IMR-90 (cell line): ENCODE results near the gene SLC25A21. TPM values are rescaled to one million over a fixed set of nuclear protein-coding genes. Genes with fewer than 3 reads are reported as not detected.

Source experiments
- ATAC-seq: fragments of 200-7000 bp; cut with Tn5 transposase; 2 replicates; pipeline ENCODE4 v1.9.1; 2020; ENCODE audit warnings: low read depth, mild to moderate bottlenecking, moderate library complexity
- BruUV-seq: library from RNA; stranded (reverse); fragments of 400-500 nt; replicated peaks from 2 replicates; lab custom pipeline; 2021; lab: Mats Ljungman, UMichigan
- CTCF ChIA-PET: fragments of 300-600 bp; formaldehyde crosslinking; extraction: SDS; loops from one replicate; lab custom pipeline; 2021; ENCODE audit warnings: antibody characterized with exemption; lab: Yijun Ruan, JAX
- POLR2A ChIA-PET: fragments of 300-600 bp; sonication (Branson Sonifier 250); formaldehyde crosslinking; loops from one replicate; lab custom pipeline; 2022; ENCODE audit warnings: antibody characterized with exemption; ENCODE audit not compliant: unreplicated experiment; lab: Charles Lee
- DNase-seq: peaks from one replicate; pipeline ENCODE4 v3.0.0; 2013
- H2AFZ ChIP-seq: replicated peaks from 2 replicates; pipeline ENCODE3; 2013; ENCODE audit warnings: low read length, mild to moderate bottlenecking; ENCODE audit not compliant: poor library complexity
- H2AK5ac ChIP-seq: 2 replicates; pipeline ENCODE4 v1.6.1; 2013; ENCODE audit warnings: low read depth, low read length, inconsistent platforms
- H2AK9ac ChIP-seq: replicated peaks from 2 replicates; pipeline ENCODE3; 2013; ENCODE audit warnings: mild to moderate bottlenecking, low read depth, low read length, moderate library complexity; ENCODE audit not compliant: poor library complexity
- H2BK120ac ChIP-seq: 2 replicates; pipeline ENCODE4 v1.6.1; 2013; ENCODE audit warnings: low read depth, low read length, inconsistent platforms
- H2BK15ac ChIP-seq: 3 replicates; pipeline ENCODE4 v1.6.1; 2013; ENCODE audit warnings: low read depth, low read length, inconsistent platforms
- H2BK20ac ChIP-seq: 2 replicates; pipeline ENCODE4 v1.6.1; 2013; ENCODE audit warnings: low read depth, mild to moderate bottlenecking, inconsistent platforms, low read length, moderate library complexity
- H2BK5ac ChIP-seq: 2 replicates; pipeline ENCODE4 v1.6.1; 2013; ENCODE audit warnings: mild to moderate bottlenecking, low read depth, low read length, inconsistent platforms; ENCODE audit not compliant: poor library complexity, severe bottlenecking
- H3K14ac ChIP-seq: replicated peaks from 2 replicates; pipeline ENCODE4 v1.6.1; 2013; ENCODE audit warnings: low read depth, low read length, inconsistent platforms
- H3K18ac ChIP-seq: 2 replicates; pipeline ENCODE4 v1.6.1; 2013; ENCODE audit warnings: low read depth, low read length, control low read depth
- H3K23ac ChIP-seq: 2 replicates; pipeline ENCODE4 v1.6.1; 2013; ENCODE audit warnings: low read depth, low read length, inconsistent platforms
- H3K27ac ChIP-seq: 2 replicates; pipeline ENCODE4 v1.5.1; 2013; ENCODE audit warnings: mild to moderate bottlenecking, control low read depth, low read length; ENCODE audit not compliant: insufficient read depth
- H3K27me3 ChIP-seq: 2 replicates; pipeline ENCODE4 v1.6.1; 2013; ENCODE audit warnings: low read length; ENCODE audit not compliant: control insufficient read depth, insufficient read depth
- H3K36me3 ChIP-seq: 2 replicates; pipeline ENCODE4 v1.6.1; 2013; ENCODE audit warnings: low read length, mixed read lengths; ENCODE audit not compliant: control insufficient read depth, insufficient read depth
- H3K4ac ChIP-seq: 2 replicates; pipeline ENCODE4 v1.6.1; 2013; ENCODE audit warnings: low read depth, low read length, inconsistent platforms
- H3K4me1 ChIP-seq: 2 replicates; pipeline ENCODE4 v1.6.1; 2013; ENCODE audit warnings: low read length, mixed read lengths; ENCODE audit not compliant: control insufficient read depth, insufficient read depth
- H3K4me2 ChIP-seq: 2 replicates; pipeline ENCODE4 v1.6.1; 2013; ENCODE audit warnings: low read depth, mild to moderate bottlenecking, control low read depth, low read length, moderate library complexity
- H3K4me3 ChIP-seq: 2 replicates; pipeline ENCODE4 v1.5.1; 2013; ENCODE audit warnings: low read depth, mild to moderate bottlenecking, control low read depth, low read length, moderate library complexity; ENCODE audit not compliant: insufficient read depth
- H3K56ac ChIP-seq: 2 replicates; pipeline ENCODE4 v1.6.1; 2013; ENCODE audit warnings: low read length, inconsistent platforms; ENCODE audit not compliant: insufficient read depth; ENCODE audit errors: extremely low read depth
- H3K79me1 ChIP-seq, 2 experiments: 2 replicates each; pipeline ENCODE4 v1.6.1; 2013; ENCODE audit warnings: low read length in 2 of 2, inconsistent platforms in 1 of 2, low read depth in 1 of 2
- H3K9ac ChIP-seq: 2 replicates; pipeline ENCODE4 v1.6.1; 2013; ENCODE audit warnings: low read depth, low read length, control low read depth
- H3K9me1 ChIP-seq: 2 replicates; pipeline ENCODE4 v1.6.1; 2013; ENCODE audit warnings: low read length, inconsistent platforms; ENCODE audit not compliant: insufficient read depth
- H3K9me3 ChIP-seq: 2 replicates; pipeline ENCODE4 v1.6.1; 2013; ENCODE audit warnings: low read length; ENCODE audit not compliant: control insufficient read depth, insufficient read depth
- H4K20me1 ChIP-seq: 2 replicates; pipeline ENCODE4 v1.6.1; 2013; ENCODE audit warnings: low read length, inconsistent platforms; ENCODE audit not compliant: insufficient read depth
- H4K5ac ChIP-seq: 2 replicates; pipeline ENCODE4 v1.6.1; 2013; ENCODE audit warnings: mild to moderate bottlenecking, low read depth, low read length, control low read depth
- H4K8ac ChIP-seq, 2 experiments: 2 replicates each; pipeline ENCODE4 v1.6.1; 2013; ENCODE audit warnings: low read depth in 2 of 2, low read length in 2 of 2, control low read depth in 1 of 2, inconsistent platforms in 1 of 2
- H4K91ac ChIP-seq: 2 replicates; pipeline ENCODE4 v1.6.1; 2013; ENCODE audit warnings: low read depth, low read length, inconsistent platforms; ENCODE audit not compliant: insufficient read depth
- FOS ChIP-seq: fragments of 150-350 bp; IDR thresholded peaks from 2 replicates; pipeline ENCODE4 v1.6.1; 2016; ENCODE audit warnings: low read depth, low read length
- MAZ ChIP-seq: IDR thresholded peaks from 2 replicates; pipeline ENCODE4 v1.6.1; 2012; ENCODE audit warnings: low read depth, mild to moderate bottlenecking, low read length, improper control_type of control experiment, moderate library complexity, borderline replicate concordance
- NFE2L2 ChIP-seq: fragments of 150-350 bp; IDR thresholded peaks from 2 replicates; pipeline ENCODE4 v1.6.1; 2016; ENCODE audit warnings: low read depth, mild to moderate bottlenecking, low read length
- RAD21 ChIP-seq: IDR thresholded peaks from 2 replicates; pipeline ENCODE4 v1.6.1; 2012; ENCODE audit warnings: low read length, improper control_type of control experiment
- USF2 ChIP-seq: fragments of 150-350 bp; IDR thresholded peaks from 2 replicates; pipeline ENCODE4 v1.6.1; 2017; ENCODE audit warnings: mild to moderate bottlenecking, antibody characterized with exemption, low read length, low read depth
- WGBS, 2 experiments: methylation state at CpG; one replicate each; pipeline versions ENCODE4 v1.1.5 to v1.1.7; 2013; ENCODE audit warnings: missing lambda C conversion rate in 2 of 2; ENCODE audit not compliant: insufficient read length in 1 of 2; ENCODE audit errors: extremely low coverage in 2 of 2; 5-methylcytosine and 5-hydroxymethylcytosine counted together
- dilution Hi-C: fragments of 300-500 bp; cut with HindIII; formaldehyde crosslinking; loops from one replicate; pipeline ENCODE4 v1.14.3; 2018; ENCODE audit warnings: low sequenced_read_pairs; ENCODE audit not compliant: unreplicated experiment
- in situ Hi-C: fragments of 300-500 bp; cut with MboI; formaldehyde crosslinking; loops from 3 replicates; pipeline ENCODE4 v1.14.3; 2019; ENCODE audit warnings: low sequenced_read_pairs, inconsistent platforms, mixed read lengths
- intact Hi-C: fragments of 100-400 bp; cut with micrococcal nuclease; formaldehyde crosslinking; loops from 2 replicates; pipeline ENCODE4 v1.10.0; 2022
- polyA plus RNA-seq, 3 experiments: library from polyadenylated mRNA; depleted of rRNA; stranded (reverse); fragments of >200 nt; gene quantifications; 2 replicates each; pipeline ENCODE4 v1.2.3, GENCODE V29; 2012; ENCODE audit warnings: low replicate concordance in 1 of 3
- total RNA-seq: library from RNA; depleted of rRNA; stranded (reverse); fragments of >200 nt; gene quantifications from 2 replicates; pipeline ENCODE4 v1.2.3, GENCODE V29; 2012
- TF ChIP-seq, protein P1 (sequence below): fragments of 150-350 bp; IDR thresholded peaks from 2 replicates; pipeline ENCODE4 v1.6.1; 2016; ENCODE audit warnings: low read depth, mild to moderate bottlenecking, low read length, moderate library complexity, borderline replicate concordance

SLC25A21 gene
- total and polyA plus RNA-seq, 2 of the 4 experiments (the other 2 are of a cell fraction) = 0.62 to 0.90 TPM

DNA sequence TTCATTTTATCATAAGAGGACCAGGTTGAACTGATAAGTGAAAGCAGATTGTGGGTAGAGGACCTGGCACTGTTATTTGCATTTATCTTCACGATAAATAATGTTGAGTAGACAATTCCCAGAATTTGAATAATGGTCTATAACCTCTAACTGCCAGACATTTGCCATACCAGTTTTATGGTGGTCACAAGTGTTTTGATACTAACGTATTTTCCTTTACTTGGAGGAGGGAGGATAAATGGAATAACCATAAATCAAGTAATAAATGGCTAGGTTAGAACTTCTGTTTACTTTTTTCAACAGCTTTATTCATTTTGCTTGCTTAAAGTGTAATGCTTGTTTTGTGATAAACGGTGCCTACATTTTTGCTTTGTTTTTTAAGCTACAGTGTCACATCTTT lies 501.3 kb downstream of the SLC25A21 start:
- Histone ChIP-seq H4K91ac (no peak overlapping the region), H3K79me1 (no peaks in the 10 kb centered on the region), H3K14ac (no peak overlapping the region), H3K4me1 (peaks cover 2% of the 10 kb centered on the region; the same call in 1 of the 2 replicates), H2BK15ac (no peak overlapping the region), H3K4me2 (no peak overlapping the region), H3K27ac (no peak overlapping the region), H3K36me3 (no peaks in the 10 kb centered on the region), H3K18ac (no peak overlapping the region), H3K56ac (no peak overlapping the region), H2BK5ac (no peak overlapping the region), H2AK9ac (no peak overlapping the region), H2BK20ac (no peak overlapping the region), H4K20me1 (no peaks in the 10 kb centered on the region), H2AK5ac (no peak overlapping the region), H2AFZ (no peak overlapping the region), H3K9me1 (no peaks in the 10 kb centered on the region), H3K23ac (no peak overlapping the region), H3K4me3 (no peak overlapping the region), H3K27me3 (peaks cover 16% of the 10 kb centered on the region), H2BK120ac (no peak overlapping the region), H4K5ac (no peak overlapping the region), H3K9me3 (peaks cover 4% of the 10 kb centered on the region), H4K8ac (no peak overlapping the region), H3K9ac (no peak overlapping the region), H3K4ac (no peak overlapping the region)
- POLR2A ChIA-PET = no interaction called here
- no peak for ATAC-seq
- in situ Hi-C loops (no loop called here), dilution Hi-C loops (no loop called here), intact Hi-C loops (no loop called here)
- DNase-seq = no peak
- CTCF ChIA-PET = interaction anchor here (1.0 kb wide), 1 partner anchor 16 kb away, joined by 3 read pairs; no protein-coding TSS in a partner anchor
- no TSS peak for BruUV-seq
- no CpG with 5 or more reads among the region's 3 CpGs for WGBS, 2 experiments
- no peak for TF ChIP-seq USF2
- TF ChIP-seq NFE2L2 = no peak
- no peak for TF ChIP-seq MAZ
- TF ChIP-seq FOS = no peak
- TF ChIP-seq, protein P1, sequence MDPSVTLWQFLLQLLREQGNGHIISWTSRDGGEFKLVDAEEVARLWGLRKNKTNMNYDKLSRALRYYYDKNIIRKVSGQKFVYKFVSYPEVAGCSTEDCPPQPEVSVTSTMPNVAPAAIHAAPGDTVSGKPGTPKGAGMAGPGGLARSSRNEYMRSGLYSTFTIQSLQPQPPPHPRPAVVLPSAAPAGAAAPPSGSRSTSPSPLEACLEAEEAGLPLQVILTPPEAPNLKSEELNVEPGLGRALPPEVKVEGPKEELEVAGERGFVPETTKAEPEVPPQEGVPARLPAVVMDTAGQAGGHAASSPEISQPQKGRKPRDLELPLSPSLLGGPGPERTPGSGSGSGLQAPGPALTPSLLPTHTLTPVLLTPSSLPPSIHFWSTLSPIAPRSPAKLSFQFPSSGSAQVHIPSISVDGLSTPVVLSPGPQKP = no peak
- no peak for TF ChIP-seq RAD21
